Glutamatergic neuron (in vitro differentiated cells): ENCODE data around the gene UAP1L1. TPM values are rescaled to one million over a fixed set of nuclear protein-coding genes. Genes with fewer than 3 reads are reported as not detected.

Experiments
- DNase-seq: peaks from one replicate; pipeline ENCODE4 v3.0.0; 2022
- H3K27ac Mint-ChIP-seq: one replicate; pipeline ENCODE4 v1.8.0; 2020; ENCODE audit warnings: mild to moderate bottlenecking, mixed read lengths, inconsistent platforms; ENCODE audit not compliant: unreplicated experiment
- H3K27me3 Mint-ChIP-seq: one replicate; pipeline ENCODE4 v1.8.0; 2020; ENCODE audit warnings: mild to moderate bottlenecking, moderate library complexity, mixed read lengths, inconsistent platforms; ENCODE audit not compliant: unreplicated experiment
- H3K36me3 Mint-ChIP-seq: one replicate; pipeline ENCODE4 v1.8.0; 2020; ENCODE audit warnings: mild to moderate bottlenecking, mixed read lengths, inconsistent platforms; ENCODE audit not compliant: unreplicated experiment
- H3K4me1 Mint-ChIP-seq: one replicate; pipeline ENCODE4 v1.8.0; 2020; ENCODE audit warnings: mild to moderate bottlenecking, low read depth, mixed read lengths, inconsistent platforms; ENCODE audit not compliant: unreplicated experiment
- H3K4me3 Mint-ChIP-seq: one replicate; pipeline ENCODE4 v1.8.0; 2020; ENCODE audit warnings: mild to moderate bottlenecking, mixed read lengths, inconsistent platforms; ENCODE audit not compliant: unreplicated experiment
- H3K9me3 Mint-ChIP-seq: one replicate; pipeline ENCODE4 v1.8.0; 2020; ENCODE audit warnings: mild to moderate bottlenecking, moderate library complexity, mixed read lengths, inconsistent platforms; ENCODE audit not compliant: unreplicated experiment
- CTCF ChIP-seq: fragments of 200-600 bp; sonication (generic); IDR thresholded peaks from one replicate; pipeline ENCODE4 v1.5.0; 2021; ENCODE audit not compliant: partially characterized antibody, unreplicated experiment
- total RNA-seq: library from RNA; stranded (reverse); fragmentation: NEBNext Ultra II Directional; extraction: Animal tissue kit (Norgen Biotek cat#: 25700); gene quantifications from one replicate; pipeline ENCODE4 v1.2.1, GENCODE V29; 2021; ENCODE audit not compliant: unreplicated experiment

The UAP1L1 gene
- total RNA-seq, 1 donor from 2014 or later, result 5.1 TPM

GRCh38 chr9:137126786-137127185 lies 49.5 kb downstream of the UAP1L1 start:
- no peak for DNase-seq
- Mint-ChIP-seq H3K27me3 (peaks cover 6% of the 10 kb centered on the region), H3K4me3 (no peak overlapping the region), H3K9me3 (peaks cover 7% of the 10 kb centered on the region), H3K36me3 (no peaks in the 10 kb centered on the region), H3K27ac (no peak overlapping the region), H3K4me1 (peaks cover 13% of the 10 kb centered on the region)
- no peak for TF ChIP-seq CTCF

GRCh38 chr9:137127301-137128157 lies 50.2 kb downstream of the UAP1L1 start:
- H3K4me1 Mint-ChIP-seq, result peaks cover 13% of the 10 kb centered on the region
- H3K27me3 Mint-ChIP-seq, result peaks cover 6% of the 10 kb centered on the region
- no peaks in the 10 kb centered on the region for H3K36me3 Mint-ChIP-seq
- peaks cover 7% of the 10 kb centered on the region for H3K9me3 Mint-ChIP-seq
- no peak overlapping the region for H3K27ac Mint-ChIP-seq
- no peak for TF ChIP-seq CTCF
- peak overlapping the region; percentile 93 for H3K4me3 Mint-ChIP-seq
- peak; percentile 5 for DNase-seq

GRCh38 chr9:137128158-137128861 lies 51.0 kb downstream of the UAP1L1 start:
- no peak for DNase-seq
- Mint-ChIP-seq H3K27ac (peak overlapping the region; percentile 66), H3K4me1 (peaks cover 13% of the 10 kb centered on the region), H3K9me3 (peaks cover 9% of the 10 kb centered on the region), H3K4me3 (peak overlapping the region; percentile 93), H3K27me3 (peaks cover 6% of the 10 kb centered on the region), H3K36me3 (no peaks in the 10 kb centered on the region)
- no peak for TF ChIP-seq CTCF

GRCh38 chr9:137128862-137129455 lies 51.6 kb downstream of the UAP1L1 start:
- DNase-seq, result no peak
- peaks cover 6% of the 10 kb centered on the region for H3K27me3 Mint-ChIP-seq
- H3K4me3 Mint-ChIP-seq, result peak overlapping the region; percentile 93
- peaks cover 13% of the 10 kb centered on the region for H3K4me1 Mint-ChIP-seq
- no peaks in the 10 kb centered on the region for H3K36me3 Mint-ChIP-seq
- peak overlapping the region; percentile 66 for H3K27ac Mint-ChIP-seq
- TF ChIP-seq CTCF, result no peak
- H3K9me3 Mint-ChIP-seq, result peaks cover 9% of the 10 kb centered on the region
